ENCODE data around the gene ANKRD40. TPM values are rescaled to one million over a fixed set of nuclear protein-coding genes. Genes with fewer than 3 reads are reported as not detected.
"Not testable (repeated sequence)": the region's sequence is repeated elsewhere in the genome, so short reads cannot be mapped to it uniquely, and the experiment has no call there.

The ANKRD40 gene
- total and polyA plus RNA-seq, 12 donors = 18.2 to 56.8 (median 42.7) TPM

- ATAC-seq (peak in 1 of 8 donors; percentile 14), DNase-seq (no peak)
- Histone ChIP-seq H3K4me3 (no peak overlapping the region), H3K36me3 (peaks cover 0 to 2% (median 0%) of the 10 kb centered on the region in 9 donors), H3K9me3 (no peaks in the 10 kb centered on the region), H3K4me1 (peaks cover 9 to 92% (median 67%) of the 10 kb centered on the region in 9 donors), H3K27ac (no peak overlapping the region), H3K27me3 (no peaks in the 10 kb centered on the region)
- TF ChIP-seq CTCF (IDR thresholded peaks at IDR 0.05) = no peak
- intact Hi-C loops (cut with DNase I) = no loop called here
- WGBS, 2 donors = 58 to 61% methylated on average over 5 of the region's 5 CpGs
Observed at GRCh38 chr17:50728881-50729765, 21.4 kb upstream of the ANKRD40 start.

DNA sequence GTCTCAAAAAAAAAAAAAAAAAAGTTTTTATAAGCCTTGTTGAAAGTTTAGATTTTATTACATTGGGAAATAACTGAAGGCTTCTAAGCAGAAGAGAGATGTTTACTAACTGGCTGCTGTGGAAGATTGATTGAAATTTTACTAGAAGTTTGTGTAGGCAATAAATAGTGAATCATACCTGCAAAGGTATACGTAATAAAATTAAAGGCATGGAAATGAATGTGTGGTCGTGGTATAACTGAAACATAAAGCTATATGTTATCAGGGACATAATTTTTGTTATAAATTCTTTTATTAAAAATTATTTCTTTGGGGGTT, 20.4 kb upstream of the ANKRD40 start:
- intact Hi-C loops (cut with DNase I) = no loop called here
- ATAC-seq = no peak
- no peak for TF ChIP-seq CTCF (IDR thresholded peaks at IDR 0.05)
- 85 to 87% methylated on average over 2 of the region's 2 CpGs for WGBS, 2 donors
- Histone ChIP-seq H3K9me3 (no peaks in the 10 kb centered on the region), H3K27ac (no peak overlapping the region), H3K4me3 (no peak overlapping the region), H3K4me1 (peaks cover 9 to 94% (median 76%) of the 10 kb centered on the region in 9 donors), H3K36me3 (no peaks in the 10 kb centered on the region), H3K27me3 (no peaks in the 10 kb centered on the region)
- DNase-seq = no peak

GRCh38 chr17:50725769-50726655, 18.3 kb upstream of the ANKRD40 start:
- Histone ChIP-seq H3K27me3 (no peaks in the 10 kb centered on the region), H3K4me3 (no peak overlapping the region), H3K36me3 (no peaks in the 10 kb centered on the region), H3K9me3 (no peaks in the 10 kb centered on the region), H3K4me1 (peaks cover 7 to 99% (median 85%) of the 10 kb centered on the region in 9 donors), H3K27ac (peak overlapping the region in 1 of 10 donors; percentile 13)
- no peak for DNase-seq
- no peak for TF ChIP-seq CTCF (IDR thresholded peaks at IDR 0.05)
- 68% methylated on average over 12 of the region's 12 CpGs for WGBS, 2 donors
- no peak for ATAC-seq
- intact Hi-C loops (cut with DNase I) = no loop called here

DNA sequence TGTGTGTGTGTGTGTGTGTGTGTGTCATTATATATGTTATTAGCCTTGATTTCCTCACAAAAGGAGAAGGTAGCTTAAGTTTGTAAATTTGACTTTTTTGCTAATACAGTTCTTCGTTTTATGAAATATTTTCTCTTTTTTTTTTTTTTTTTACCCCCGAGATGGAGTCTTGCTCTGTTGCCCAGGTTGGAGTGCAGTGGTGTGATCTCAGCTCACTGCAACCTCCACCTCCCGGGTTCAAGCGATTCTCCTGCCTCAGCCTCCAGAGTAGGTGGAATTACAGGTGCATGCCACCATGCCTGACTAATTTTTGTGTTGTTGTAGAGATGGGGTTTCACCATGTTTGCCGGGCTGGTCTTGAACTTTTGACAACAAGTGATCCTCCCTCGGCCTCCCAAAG, 16.9 kb upstream of the ANKRD40 start:
- H3K9me3 ChIP-seq; intact Hi-C loops (cut with DNase I); H3K4me3 ChIP-seq; DNase-seq; H3K27me3 ChIP-seq; H3K36me3 ChIP-seq; H3K27ac ChIP-seq; ATAC-seq: not testable (repeated sequence)
- WGBS, 2 donors = 94 to 95% methylated on average over 6 of the region's 6 CpGs
- peaks cover 7 to 91% (median 80%) of the 10 kb centered on the region in 9 donors for H3K4me1 ChIP-seq
